Thyroid gland (tissue), 4 donors: Measurements from ENCODE around the gene LEPR. TPM values are rescaled to one million over a fixed set of nuclear protein-coding genes. Genes with fewer than 3 reads are reported as not detected.

Experiments
- DNase-seq, 2 donors: peaks; one replicate each; pipeline ENCODE4 v3.0.0-alpha.2; 2019
- H3K27ac ChIP-seq, 3 donors: fragments of 200-600 bp; sonication (generic); 1 replicate in 2 of 3; 2 replicates in 1 of 3; pipeline ENCODE4 v1.5.1; 2016 to 2019; ENCODE audit warnings: mild to moderate bottlenecking in 1 of 3, moderate library complexity in 1 of 3
- H3K27me3 ChIP-seq: fragments of 200-600 bp; sonication (generic); one replicate; pipeline ENCODE4 v1.5.1; 2019
- H3K36me3 ChIP-seq, 2 donors: fragments of 200-600 bp; sonication (generic); one replicate each; pipeline ENCODE4 v1.5.1; 2016 to 2019
- H3K4me1 ChIP-seq, 2 donors: fragments of 200-600 bp; sonication (generic); one replicate each; pipeline ENCODE4 v1.5.1; 2017 to 2019
- H3K4me3 ChIP-seq, 3 donors: fragments of 200-600 bp; sonication (generic); replicated peaks in 1 of 3; 1 replicate in 2 of 3; 2 replicates in 1 of 3; pipeline ENCODE4 v1.5.1; 2016; ENCODE audit warnings: mild to moderate bottlenecking in 1 of 3
- H3K9me3 ChIP-seq: fragments of 200-600 bp; sonication (generic); one replicate; pipeline ENCODE4 v1.5.1; 2017
- POLR2A ChIP-seq, 2 donors: fragments of 450-650 bp; IDR thresholded peaks; one replicate each; pipeline ENCODE4 v1.6.1; 2017; ENCODE audit warnings: antibody characterized with exemption in 2 of 2, mild to moderate bottlenecking in 2 of 2, moderate library complexity in 1 of 2
- WGBS, 2 donors: methylation state at CpG; one replicate each; pipeline ENCODE4 v1.1.5; 2017; 5-methylcytosine and 5-hydroxymethylcytosine counted together
- intact Hi-C: fragments of 100-400 bp; cut with DNase I; formaldehyde crosslinking; loops from one replicate; pipeline ENCODE4 v1.15.1; 2023
- total RNA-seq, 4 donors: library from RNA; depleted of rRNA; stranded (reverse); fragments of >200 nt; gene quantifications; one replicate each; pipeline ENCODE4 v1.2.3, GENCODE V29; 2016
- TF ChIP-seq, protein P1 (sequence below), 6 experiments: fragments of 200-600 bp in 3 of 6; fragments of 450-650 bp in 3 of 6; sonication (generic) in 3 of 6; IDR thresholded peaks; one replicate each; pipeline ENCODE4 v1.5.1; 2016 to 2019; ENCODE audit warnings: antibody characterized with exemption in 6 of 6, mild to moderate bottlenecking in 2 of 6, inconsistent platforms in 1 of 6, moderate library complexity in 1 of 6

The LEPR gene
- total RNA-seq, 4 donors from 2014 or later = 11.4 to 80.4 (median 17.5) TPM

- Histone ChIP-seq H3K4me3 (no peak overlapping the region), H3K27me3 (no peaks in the 10 kb centered on the region), H3K27ac (no peak overlapping the region), H3K9me3 (no peaks in the 10 kb centered on the region), H3K4me1 (no peaks in the 10 kb centered on the region), H3K36me3 (no peaks in the 10 kb centered on the region)
- 95 to 96% methylated on average over 1 of the region's 1 CpG for WGBS, 2 donors
- no peak for DNase-seq
- TF ChIP-seq, protein P1, sequence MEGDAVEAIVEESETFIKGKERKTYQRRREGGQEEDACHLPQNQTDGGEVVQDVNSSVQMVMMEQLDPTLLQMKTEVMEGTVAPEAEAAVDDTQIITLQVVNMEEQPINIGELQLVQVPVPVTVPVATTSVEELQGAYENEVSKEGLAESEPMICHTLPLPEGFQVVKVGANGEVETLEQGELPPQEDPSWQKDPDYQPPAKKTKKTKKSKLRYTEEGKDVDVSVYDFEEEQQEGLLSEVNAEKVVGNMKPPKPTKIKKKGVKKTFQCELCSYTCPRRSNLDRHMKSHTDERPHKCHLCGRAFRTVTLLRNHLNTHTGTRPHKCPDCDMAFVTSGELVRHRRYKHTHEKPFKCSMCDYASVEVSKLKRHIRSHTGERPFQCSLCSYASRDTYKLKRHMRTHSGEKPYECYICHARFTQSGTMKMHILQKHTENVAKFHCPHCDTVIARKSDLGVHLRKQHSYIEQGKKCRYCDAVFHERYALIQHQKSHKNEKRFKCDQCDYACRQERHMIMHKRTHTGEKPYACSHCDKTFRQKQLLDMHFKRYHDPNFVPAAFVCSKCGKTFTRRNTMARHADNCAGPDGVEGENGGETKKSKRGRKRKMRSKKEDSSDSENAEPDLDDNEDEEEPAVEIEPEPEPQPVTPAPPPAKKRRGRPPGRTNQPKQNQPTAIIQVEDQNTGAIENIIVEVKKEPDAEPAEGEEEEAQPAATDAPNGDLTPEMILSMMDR (IDR thresholded peaks at IDR 0.05) = no peak
- no peak for TF ChIP-seq POLR2A (IDR thresholded peaks at IDR 0.05)
- intact Hi-C loops = no loop called here
Measured at GRCh38 chr1:65399003-65399402, 21.5 kb upstream of the LEPR start.

- 89 to 94% methylated on average over 3 of the region's 3 CpGs for WGBS, 2 donors
- TF ChIP-seq, protein P1 (IDR thresholded peaks at IDR 0.05) = no peak
- TF ChIP-seq POLR2A (IDR thresholded peaks at IDR 0.05) = no peak
- no peaks in the 10 kb centered on the region for H3K9me3 ChIP-seq
- H3K4me1 ChIP-seq = no peaks in the 10 kb centered on the region
- H3K36me3 ChIP-seq = no peaks in the 10 kb centered on the region
- H3K4me3 ChIP-seq = no peak overlapping the region
- no peak overlapping the region for H3K27ac ChIP-seq
- no peak for DNase-seq
- intact Hi-C loops = no loop called here
- H3K27me3 ChIP-seq = no peaks in the 10 kb centered on the region
Measured at GRCh38 chr1:65401612-65402011, 18.9 kb upstream of the LEPR start.

DNA sequence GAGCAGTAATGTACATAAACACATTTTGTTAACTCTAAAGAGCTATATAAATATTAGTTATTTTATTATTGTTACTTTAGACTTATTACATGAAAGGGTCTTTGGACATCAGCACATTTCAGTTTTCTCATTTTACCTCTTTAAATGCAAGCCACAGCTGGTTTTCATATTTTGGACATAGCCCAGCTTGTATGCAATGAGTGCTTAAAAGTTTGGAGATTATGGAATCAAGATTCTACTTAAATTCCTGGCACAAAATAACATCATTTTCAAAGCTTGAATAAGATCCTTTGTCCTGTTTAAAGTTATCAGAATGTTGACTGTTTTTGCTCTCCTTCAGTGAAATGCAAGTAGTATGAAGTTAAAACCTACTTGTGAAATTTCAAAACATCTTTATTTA, 15.5 kb upstream of the LEPR start:
- DNase-seq = no peak
- Histone ChIP-seq H3K9me3 (no peaks in the 10 kb centered on the region), H3K4me3 (no peak overlapping the region), H3K27me3 (no peaks in the 10 kb centered on the region), H3K4me1 (no peaks in the 10 kb centered on the region), H3K36me3 (no peaks in the 10 kb centered on the region), H3K27ac (no peak overlapping the region)
- TF ChIP-seq, protein P1 (IDR thresholded peaks at IDR 0.05) = no peak
- TF ChIP-seq POLR2A (IDR thresholded peaks at IDR 0.05) = no peak
- intact Hi-C loops = no loop called here

DNA sequence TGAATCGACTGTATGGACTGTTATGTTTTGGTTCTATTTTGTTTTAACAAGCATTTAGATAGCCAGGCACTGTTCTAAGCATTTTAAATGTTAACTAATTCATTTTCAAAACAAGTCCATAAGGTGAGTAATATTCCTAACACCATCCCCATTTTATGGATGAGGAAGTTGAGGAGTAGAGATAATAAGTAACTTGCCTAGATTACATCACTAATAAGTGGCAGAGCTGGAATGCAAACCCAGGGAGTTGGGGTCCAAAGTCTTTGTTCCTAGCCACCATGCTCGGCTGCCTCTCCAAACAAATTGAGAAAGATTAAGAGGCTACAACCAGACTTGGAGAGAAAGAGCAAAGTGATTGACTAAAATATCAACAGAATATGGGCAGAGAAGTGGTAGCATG, 12.6 kb upstream of the LEPR start:
- Histone ChIP-seq H3K36me3 (no peaks in the 10 kb centered on the region), H3K9me3 (no peaks in the 10 kb centered on the region), H3K27me3 (no peaks in the 10 kb centered on the region), H3K4me3 (no peak overlapping the region), H3K4me1 (no peaks in the 10 kb centered on the region), H3K27ac (no peak overlapping the region)
- 65 to 68% methylated on average over 2 of the region's 2 CpGs for WGBS, 2 donors
- no peak for DNase-seq
- intact Hi-C loops = no loop called here
- no peak for TF ChIP-seq POLR2A (IDR thresholded peaks at IDR 0.05)
- TF ChIP-seq, protein P1 (IDR thresholded peaks at IDR 0.05) = no peak

GRCh38 chr1:65409314-65409713, 11.2 kb upstream of the LEPR start:
- Histone ChIP-seq H3K27me3 (no peaks in the 10 kb centered on the region), H3K27ac (no peak overlapping the region), H3K36me3 (no peaks in the 10 kb centered on the region), H3K4me3 (no peak overlapping the region), H3K9me3 (no peaks in the 10 kb centered on the region), H3K4me1 (no peaks in the 10 kb centered on the region)
- TF ChIP-seq, protein P1 (IDR thresholded peaks at IDR 0.05) = no peak
- no peak for TF ChIP-seq POLR2A (IDR thresholded peaks at IDR 0.05)
- DNase-seq = no peak
- WGBS, 2 donors = 56 to 88% methylated on average over 1 of the region's 1 CpG
- intact Hi-C loops = no loop called here
